Measurements from ENCODE around the gene MICAL2. TPM values are rescaled to one million over a fixed set of nuclear protein-coding genes. Genes with fewer than 3 reads are reported as not detected.

MICAL2 gene
- total and polyA plus RNA-seq, 2 of the 8 experiments (the other 6 are each of a cell fraction or from before 2014, with no cell fraction given) = 1.3 to 4.1 TPM

DNA sequence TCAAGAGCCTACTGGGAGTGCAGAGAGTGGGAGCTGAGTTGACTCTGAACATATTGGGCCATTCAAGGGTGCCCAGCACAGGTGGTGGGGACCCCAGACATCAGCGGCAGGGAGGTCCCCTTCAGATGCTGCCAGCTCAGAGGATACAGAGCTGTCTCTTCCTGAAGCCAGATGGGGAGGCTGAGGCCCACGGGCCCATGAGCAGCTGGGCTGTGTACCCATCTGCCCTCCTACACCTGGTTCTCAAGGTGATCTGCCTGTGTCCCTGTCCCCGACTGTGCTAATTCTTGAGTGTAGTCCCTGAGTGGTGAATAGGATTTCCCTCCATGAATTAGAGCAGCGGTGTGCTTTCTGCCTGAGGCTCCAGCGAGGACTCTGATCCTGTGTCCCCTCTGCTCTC is 76.3 kb downstream of the MICAL2 start (continued):
- no peak for TF ChIP-seq HDAC6 (IDR thresholded peaks at IDR 0.05; ENCODE audit: low read depth, low read length)
- TF ChIP-seq RFX5 (IDR thresholded peaks at IDR 0.05; ENCODE audit: borderline replicate concordance, low read depth, low read length) = no peak
- TF ChIP-seq USF2 (IDR thresholded peaks at IDR 0.05; ENCODE audit: low read length) = no peak

Data from H1 (cell line).